OCI-LY1 (cell line): ENCODE results near the gene ICAM4.

Source experiments
- EZH2 ChIP-seq: fragments of 200-600 bp; sonication (generic), shearing (Covaris generic); IDR thresholded peaks from 2 replicates; pipeline ENCODE4 v1.8.0; 2017; ENCODE audit warnings: borderline replicate concordance, mixed run types, mild to moderate bottlenecking, antibody characterized with exemption, low read length, moderate library complexity, mixed read lengths
- TF ChIP-seq, protein P1 (sequence below): fragments of 200-600 bp; sonication (generic), shearing (Covaris generic); IDR thresholded peaks from 2 replicates; pipeline ENCODE4 v1.5.1; 2017; ENCODE audit warnings: mild to moderate bottlenecking, antibody characterized with exemption, low read length, moderate library complexity, mixed read lengths

DNA sequence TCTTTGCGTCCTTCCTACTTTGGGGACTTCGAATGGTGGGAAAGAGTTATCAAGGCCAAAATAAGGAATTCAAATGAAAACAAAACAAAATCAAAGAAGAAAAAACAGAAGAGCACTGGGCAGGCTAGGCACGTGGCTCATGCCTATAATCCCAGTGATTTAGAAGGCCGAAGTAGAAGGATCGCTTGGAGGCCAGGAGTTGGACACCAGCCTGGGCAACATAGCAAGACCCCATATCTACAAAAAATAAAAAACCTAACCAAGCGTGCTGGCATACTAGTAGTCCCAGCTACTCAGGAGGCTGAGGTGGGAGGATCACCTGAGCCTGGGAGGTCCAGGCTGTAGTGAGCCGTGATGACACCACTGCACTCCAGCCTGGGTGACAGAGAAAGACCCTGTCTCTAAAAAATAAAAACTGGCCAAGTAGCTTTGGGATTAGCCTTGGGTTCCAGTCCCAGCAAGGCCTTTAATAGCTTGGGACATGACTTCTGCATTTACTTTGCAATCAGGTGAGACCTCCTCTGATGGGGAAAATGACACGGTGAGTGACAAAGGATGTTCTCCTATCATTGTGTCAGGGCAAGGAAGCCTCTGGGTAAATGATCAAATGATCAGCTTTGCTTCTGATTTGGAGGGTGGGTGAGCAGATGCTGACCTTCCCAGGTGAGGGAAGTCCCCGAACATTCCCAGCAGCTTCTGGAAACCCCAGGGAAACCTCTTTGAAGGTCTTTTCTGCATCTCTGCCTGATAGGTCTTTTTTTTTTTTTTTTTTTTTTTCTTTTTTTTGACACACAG lies 8.8 kb upstream of the ICAM4 start:
- TF ChIP-seq, protein P1, sequence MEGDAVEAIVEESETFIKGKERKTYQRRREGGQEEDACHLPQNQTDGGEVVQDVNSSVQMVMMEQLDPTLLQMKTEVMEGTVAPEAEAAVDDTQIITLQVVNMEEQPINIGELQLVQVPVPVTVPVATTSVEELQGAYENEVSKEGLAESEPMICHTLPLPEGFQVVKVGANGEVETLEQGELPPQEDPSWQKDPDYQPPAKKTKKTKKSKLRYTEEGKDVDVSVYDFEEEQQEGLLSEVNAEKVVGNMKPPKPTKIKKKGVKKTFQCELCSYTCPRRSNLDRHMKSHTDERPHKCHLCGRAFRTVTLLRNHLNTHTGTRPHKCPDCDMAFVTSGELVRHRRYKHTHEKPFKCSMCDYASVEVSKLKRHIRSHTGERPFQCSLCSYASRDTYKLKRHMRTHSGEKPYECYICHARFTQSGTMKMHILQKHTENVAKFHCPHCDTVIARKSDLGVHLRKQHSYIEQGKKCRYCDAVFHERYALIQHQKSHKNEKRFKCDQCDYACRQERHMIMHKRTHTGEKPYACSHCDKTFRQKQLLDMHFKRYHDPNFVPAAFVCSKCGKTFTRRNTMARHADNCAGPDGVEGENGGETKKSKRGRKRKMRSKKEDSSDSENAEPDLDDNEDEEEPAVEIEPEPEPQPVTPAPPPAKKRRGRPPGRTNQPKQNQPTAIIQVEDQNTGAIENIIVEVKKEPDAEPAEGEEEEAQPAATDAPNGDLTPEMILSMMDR, result no peak
- no peak for TF ChIP-seq EZH2
